ENCODE results near the gene RMND5A. TPM values are rescaled to one million over a fixed set of nuclear protein-coding genes. Genes with fewer than 3 reads are reported as not detected.

The RMND5A gene
- total RNA-seq, 4 donors from 2014 or later: 40.6 to 94.7 (median 68.5) TPM

DNA sequence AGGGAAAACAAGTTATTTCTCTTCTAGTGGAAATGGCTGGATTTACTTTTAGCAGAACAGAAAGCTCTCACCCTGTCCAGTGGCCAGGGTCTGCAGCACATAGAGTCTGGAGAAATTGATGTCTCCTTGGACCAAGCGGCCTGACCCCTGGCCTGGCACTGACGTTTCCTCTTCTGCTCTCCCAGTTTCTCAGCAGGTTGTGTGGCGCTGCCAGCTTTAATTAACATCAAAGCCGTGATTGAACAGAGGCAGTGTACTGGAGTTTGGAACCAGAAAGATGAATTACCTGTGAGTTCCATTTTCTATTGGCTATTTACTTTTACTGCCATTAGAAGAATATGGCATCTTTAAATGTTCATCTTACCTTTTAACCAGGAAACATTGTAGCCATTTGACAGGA lies 49.7 kb downstream of the RMND5A start:
- H3K36me3 ChIP-seq: peaks cover 59% of the 10 kb centered on the region
- no peaks in the 10 kb centered on the region for H3K9me3 ChIP-seq
- 89% methylated on average over 4 of the region's 4 CpGs for whole genome bisulfite sequencing
- H3K4me1 ChIP-seq: no peaks in the 10 kb centered on the region
- no peak overlapping the region for H3K27ac ChIP-seq
- H3K4me3 ChIP-seq: no peak overlapping the region
- DNase-seq (ENCODE audit: low spot score in 2 of 2): no peak
- no peaks in the 10 kb centered on the region for H3K27me3 ChIP-seq
- no peak for TF ChIP-seq EP300 (IDR thresholded peaks at IDR 0.05)
- no peak for TF ChIP-seq POLR2AphosphoS5 (IDR thresholded peaks at IDR 0.05)
- TF ChIP-seq, protein P1, sequence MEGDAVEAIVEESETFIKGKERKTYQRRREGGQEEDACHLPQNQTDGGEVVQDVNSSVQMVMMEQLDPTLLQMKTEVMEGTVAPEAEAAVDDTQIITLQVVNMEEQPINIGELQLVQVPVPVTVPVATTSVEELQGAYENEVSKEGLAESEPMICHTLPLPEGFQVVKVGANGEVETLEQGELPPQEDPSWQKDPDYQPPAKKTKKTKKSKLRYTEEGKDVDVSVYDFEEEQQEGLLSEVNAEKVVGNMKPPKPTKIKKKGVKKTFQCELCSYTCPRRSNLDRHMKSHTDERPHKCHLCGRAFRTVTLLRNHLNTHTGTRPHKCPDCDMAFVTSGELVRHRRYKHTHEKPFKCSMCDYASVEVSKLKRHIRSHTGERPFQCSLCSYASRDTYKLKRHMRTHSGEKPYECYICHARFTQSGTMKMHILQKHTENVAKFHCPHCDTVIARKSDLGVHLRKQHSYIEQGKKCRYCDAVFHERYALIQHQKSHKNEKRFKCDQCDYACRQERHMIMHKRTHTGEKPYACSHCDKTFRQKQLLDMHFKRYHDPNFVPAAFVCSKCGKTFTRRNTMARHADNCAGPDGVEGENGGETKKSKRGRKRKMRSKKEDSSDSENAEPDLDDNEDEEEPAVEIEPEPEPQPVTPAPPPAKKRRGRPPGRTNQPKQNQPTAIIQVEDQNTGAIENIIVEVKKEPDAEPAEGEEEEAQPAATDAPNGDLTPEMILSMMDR (IDR thresholded peaks at IDR 0.05): no peak
- TF ChIP-seq POLR2A (IDR thresholded peaks at IDR 0.05): no peak

DNA sequence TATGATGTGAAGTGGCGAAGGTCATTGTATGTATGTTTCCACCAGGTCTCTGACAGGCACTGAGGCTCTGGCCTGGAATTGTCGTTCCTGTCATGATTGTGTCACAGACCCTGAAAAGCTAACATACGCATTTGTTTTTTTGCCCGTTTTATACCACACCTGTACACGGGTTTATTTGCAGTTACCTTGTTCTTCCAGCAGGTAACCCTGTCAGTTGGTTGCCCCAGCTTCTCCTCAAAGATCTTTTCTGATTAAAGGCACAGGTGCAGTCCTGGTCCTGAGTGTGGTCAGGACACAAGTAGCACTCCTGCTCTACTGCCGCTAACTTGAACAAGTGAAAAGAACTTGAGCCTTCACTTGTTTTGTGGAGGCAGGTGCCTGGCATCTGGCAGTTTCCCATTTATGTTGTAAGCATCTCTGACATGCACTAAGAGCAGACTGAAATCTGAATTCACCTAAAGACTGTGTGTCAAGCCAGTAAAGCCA lies 50.8 kb downstream of the RMND5A start:
- Histone ChIP-seq H3K36me3 (peaks cover 62% of the 10 kb centered on the region), H3K4me1 (no peaks in the 10 kb centered on the region), H3K27me3 (no peaks in the 10 kb centered on the region), H3K27ac (no peak overlapping the region), H3K4me3 (no peak overlapping the region), H3K9me3 (no peaks in the 10 kb centered on the region)
- WGBS: 90% methylated on average over 6 of the region's 6 CpGs
- TF ChIP-seq EP300 (IDR thresholded peaks at IDR 0.05) (no peak), POLR2AphosphoS5 (IDR thresholded peaks at IDR 0.05) (no peak), POLR2A (IDR thresholded peaks at IDR 0.05) (no peak)
- TF ChIP-seq, protein P1 (IDR thresholded peaks at IDR 0.05): no peak
- no peak for DNase-seq (ENCODE audit: low spot score in 2 of 2)

DNA sequence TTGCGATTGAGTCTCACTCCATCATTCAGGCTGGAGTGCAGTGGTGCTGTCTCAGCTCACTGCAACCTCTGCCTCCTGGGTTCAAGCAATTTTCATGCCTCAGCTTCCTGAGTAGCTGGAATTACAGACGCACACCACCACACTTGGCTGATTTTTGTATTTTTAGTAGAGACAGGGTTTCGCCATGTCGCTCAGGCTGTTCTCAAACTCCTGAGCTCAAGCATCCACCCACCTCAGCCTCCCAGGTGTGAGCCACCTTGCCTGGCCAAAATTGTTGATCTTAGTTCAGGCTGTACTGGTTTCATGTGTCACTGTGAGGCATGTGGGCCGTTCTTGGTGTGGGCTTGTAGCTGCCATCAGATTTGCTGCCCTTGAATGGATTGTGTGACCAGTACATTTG lies 52.5 kb downstream of the RMND5A start:
- no peaks in the 10 kb centered on the region for H3K9me3 ChIP-seq
- H3K36me3 ChIP-seq: peaks cover 61% of the 10 kb centered on the region
- WGBS: 84% methylated on average over 5 of the region's 5 CpGs
- H3K4me3 ChIP-seq: no peak overlapping the region
- H3K27ac ChIP-seq: no peak overlapping the region
- TF ChIP-seq POLR2AphosphoS5 (IDR thresholded peaks at IDR 0.05) (no peak), POLR2A (IDR thresholded peaks at IDR 0.05) (no peak), EP300 (IDR thresholded peaks at IDR 0.05) (no peak)
- TF ChIP-seq, protein P1 (IDR thresholded peaks at IDR 0.05): no peak
- no peak for DNase-seq (ENCODE audit: low spot score in 2 of 2)
- no peaks in the 10 kb centered on the region for H3K4me1 ChIP-seq
- H3K27me3 ChIP-seq: no peaks in the 10 kb centered on the region

DNA sequence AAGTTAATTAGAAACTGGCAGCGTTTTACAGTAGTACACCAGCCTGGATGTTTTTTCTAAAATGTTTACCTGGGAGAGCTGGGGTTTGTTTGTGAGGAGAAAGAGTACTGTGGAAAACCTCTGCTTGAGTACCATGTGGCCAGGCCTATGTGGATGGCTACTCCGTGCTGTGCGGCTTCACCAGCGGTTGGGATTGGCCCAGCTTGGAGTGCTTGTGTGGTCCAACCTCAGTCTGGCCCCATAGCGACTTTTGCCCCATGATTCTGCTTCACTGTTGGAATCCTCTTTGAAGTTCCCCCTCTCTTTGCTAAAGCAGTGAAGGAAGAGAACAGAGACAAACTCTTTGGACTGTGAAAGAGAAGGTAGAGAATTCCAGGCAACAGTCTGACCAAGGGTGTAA lies 54.8 kb downstream of the RMND5A start:
- DNase-seq (ENCODE audit: low spot score in 2 of 2): no peak
- Histone ChIP-seq H3K9me3 (no peaks in the 10 kb centered on the region), H3K27ac (no peak overlapping the region), H3K36me3 (peaks cover 55% of the 10 kb centered on the region), H3K27me3 (no peaks in the 10 kb centered on the region), H3K4me3 (no peak overlapping the region), H3K4me1 (no peaks in the 10 kb centered on the region)
- TF ChIP-seq POLR2AphosphoS5 (IDR thresholded peaks at IDR 0.05) (no peak), EP300 (IDR thresholded peaks at IDR 0.05) (no peak)
- WGBS: 73% methylated on average over 5 of the region's 5 CpGs

DNA sequence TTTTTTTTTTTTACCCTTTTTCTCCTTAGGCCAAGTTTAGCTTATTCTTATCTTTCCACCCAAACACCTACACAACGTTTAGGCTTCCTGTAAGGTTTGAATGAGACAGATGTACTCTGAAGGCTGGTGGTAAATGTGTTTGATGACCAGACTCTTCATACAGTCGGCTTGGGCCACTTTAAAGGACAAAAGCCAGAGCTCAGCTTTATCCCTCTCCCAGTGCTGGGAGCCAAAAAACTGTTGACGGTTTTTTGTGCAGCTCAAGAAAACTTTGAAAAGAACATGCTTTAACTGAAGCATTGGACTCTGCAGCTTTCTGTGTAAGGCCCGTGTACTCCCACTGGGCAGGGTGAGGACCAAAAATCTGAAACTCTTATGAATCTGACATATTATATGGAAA lies 55.2 kb downstream of the RMND5A start:
- DNase-seq (ENCODE audit: low spot score in 2 of 2): no peak
- H3K4me3 ChIP-seq: no peak overlapping the region
- H3K27ac ChIP-seq: no peak overlapping the region
- no peaks in the 10 kb centered on the region for H3K9me3 ChIP-seq
- WGBS: 54% methylated on average over 4 of the region's 4 CpGs
- peaks cover 51% of the 10 kb centered on the region for H3K36me3 ChIP-seq
- H3K27me3 ChIP-seq: no peaks in the 10 kb centered on the region
- TF ChIP-seq POLR2A (IDR thresholded peaks at IDR 0.05) (no peak), EP300 (IDR thresholded peaks at IDR 0.05) (no peak), POLR2AphosphoS5 (IDR thresholded peaks at IDR 0.05) (no peak)
- TF ChIP-seq, protein P1 (IDR thresholded peaks at IDR 0.05): no peak
- no peaks in the 10 kb centered on the region for H3K4me1 ChIP-seq

DNA sequence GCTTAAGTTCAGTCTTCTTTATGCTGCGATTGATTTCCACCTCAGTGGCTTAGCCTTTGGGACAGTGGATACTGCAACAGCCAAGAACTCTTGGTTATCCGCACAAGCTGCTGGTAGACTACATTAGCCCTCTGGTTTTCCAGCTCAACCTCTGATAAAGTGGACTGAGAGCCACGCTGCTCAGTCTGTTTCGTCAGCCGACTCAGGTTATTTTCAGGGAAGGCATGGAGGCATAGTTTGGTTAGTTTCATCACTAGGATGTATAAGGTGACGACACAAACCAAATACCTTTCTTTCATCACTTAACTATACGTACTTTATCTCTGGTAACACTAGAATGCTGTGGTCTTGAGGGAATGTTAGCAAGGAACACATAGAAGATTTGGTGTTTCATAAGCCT lies 56.4 kb downstream of the RMND5A start:
- DNase-seq (ENCODE audit: low spot score in 2 of 2): no peak
- WGBS: 96% methylated on average over 7 of the region's 7 CpGs
- no peaks in the 10 kb centered on the region for H3K4me1 ChIP-seq

More for the DNA sequence above, 56.4 kb downstream of the RMND5A start:
- H3K4me3 ChIP-seq: no peak overlapping the region
- H3K36me3 ChIP-seq: peaks cover 42% of the 10 kb centered on the region
- no peaks in the 10 kb centered on the region for H3K9me3 ChIP-seq
- H3K27ac ChIP-seq: no peak overlapping the region
- TF ChIP-seq, protein P1 (IDR thresholded peaks at IDR 0.05): no peak
- TF ChIP-seq POLR2A (IDR thresholded peaks at IDR 0.05): no peak
- TF ChIP-seq POLR2AphosphoS5 (IDR thresholded peaks at IDR 0.05): no peak
- TF ChIP-seq EP300 (IDR thresholded peaks at IDR 0.05): no peak
- H3K27me3 ChIP-seq: no peaks in the 10 kb centered on the region
